ENCODE data around the gene PSMA2. TPM values are rescaled to one million over a fixed set of nuclear protein-coding genes. Genes with fewer than 3 reads are reported as not detected.
A peak's percentile ranks its signal among the peaks of the same experiment; 100 is the strongest.

The PSMA2 gene
- 10 to 100 TPM; 55.3 to 76.1 (median 68.9) TPM for total RNA-seq

DNA sequence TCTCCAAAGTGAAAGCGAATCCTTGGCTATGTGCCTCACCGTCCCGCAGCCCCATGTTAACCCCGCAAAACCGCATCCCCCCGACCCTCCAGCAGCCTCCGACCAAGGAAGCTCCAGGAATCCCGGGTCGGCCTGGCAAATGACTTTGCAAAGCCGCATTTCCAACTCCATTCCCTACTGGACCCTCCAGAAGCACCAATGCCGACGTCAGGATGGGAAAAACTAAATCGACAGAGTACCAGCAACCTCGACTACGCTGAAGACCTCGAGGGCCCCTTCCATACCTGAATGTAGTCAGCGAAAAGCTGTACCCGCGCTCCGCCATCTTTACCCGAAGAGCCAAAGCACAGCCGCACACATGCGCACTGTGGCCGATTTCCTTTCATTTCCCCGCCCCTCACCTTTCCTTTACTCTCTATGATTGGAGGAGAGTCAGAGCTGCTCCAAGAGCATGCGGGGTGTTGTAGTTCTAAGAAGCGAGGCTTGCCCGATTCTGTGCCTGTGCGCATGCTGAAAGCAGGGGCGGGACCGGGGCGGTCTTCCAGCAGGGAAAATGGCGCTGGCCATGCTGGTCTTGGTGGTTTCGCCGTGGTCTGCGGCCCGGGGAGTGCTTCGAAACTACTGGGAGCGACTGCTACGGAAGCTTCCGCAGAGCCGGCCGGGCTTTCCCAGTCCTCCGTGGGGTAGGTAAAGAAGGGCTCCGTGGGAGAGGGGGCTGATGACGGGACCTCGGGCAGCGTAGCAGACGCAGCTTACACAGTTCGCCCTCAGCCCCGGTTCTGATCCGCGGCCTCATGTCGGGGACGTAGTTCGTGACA is at the start of gene PSMA2, which contains the start of gene MRPL32:
Gene PSMA2, minus strand, starts transcription at position 341 of the 818 bp plus-strand sequence. Its CDS starts 16 bp downstream, at position 325.
Gene MRPL32, plus strand, starts transcription at position 543 of the 818 bp plus-strand sequence. Its CDS starts 11 bp downstream, at position 554.
- no peak for TF ChIP-seq CTCF (IDR thresholded peaks at IDR 0.05)
- DNase-seq (ENCODE audit: low spot score) (peak; percentile 83), ATAC-seq (ENCODE audit: low FRiP score) (peak; percentile 96)

DNA sequence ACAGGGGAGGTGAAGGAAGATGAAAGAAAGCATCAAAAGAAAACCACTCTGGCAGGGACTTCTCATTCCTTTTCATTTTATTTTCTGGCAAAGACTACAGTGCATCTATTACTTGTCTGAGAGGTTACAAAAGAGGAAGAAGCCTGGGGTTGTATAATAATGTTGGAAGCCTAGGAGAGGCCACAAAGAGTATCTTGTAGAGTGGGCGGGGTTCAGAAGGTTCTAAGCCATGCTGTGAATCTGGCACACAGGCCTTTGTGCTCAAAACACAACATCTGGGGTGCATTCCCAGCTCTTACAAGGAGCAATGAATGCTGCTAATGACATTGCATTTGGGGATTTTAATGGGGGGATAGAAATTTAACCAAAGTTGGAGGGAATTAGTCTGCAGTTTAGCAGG is 49.6 kb upstream of the PSMA2 start:
- TF ChIP-seq CTCF (IDR thresholded peaks at IDR 0.05): no peak
- no peak for ATAC-seq (ENCODE audit: low FRiP score)
- DNase-seq (ENCODE audit: low spot score): no peak

- DNase-seq (ENCODE audit: low spot score): no peak
- no peak for TF ChIP-seq CTCF (IDR thresholded peaks at IDR 0.05)
- ATAC-seq (ENCODE audit: low FRiP score): no peak
These were observed 48.5 kb upstream of the PSMA2 start for GRCh38 chr7:42980514-42980913.

DNA sequence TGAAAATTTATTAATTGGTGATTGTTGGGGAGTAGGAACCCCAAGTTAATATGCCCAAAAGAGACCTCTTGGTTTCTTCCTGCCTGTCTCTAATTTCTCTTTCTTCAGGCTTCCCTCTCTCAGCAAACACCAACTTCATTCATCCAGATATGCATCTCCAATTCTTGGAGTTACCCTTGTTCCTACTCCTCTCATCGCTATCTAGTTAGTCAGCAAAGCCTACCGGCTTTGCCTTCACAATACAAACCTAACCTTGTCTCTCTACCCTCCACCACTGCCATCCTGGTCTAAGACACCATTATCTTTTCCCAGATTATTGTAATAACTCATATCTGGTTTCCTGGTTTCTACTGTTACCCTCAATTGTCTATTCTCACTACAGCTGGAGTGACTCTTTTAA is 48.1 kb upstream of the PSMA2 start:
- ATAC-seq (ENCODE audit: low FRiP score) (no peak), DNase-seq (ENCODE audit: low spot score) (no peak)
- TF ChIP-seq CTCF (IDR thresholded peaks at IDR 0.05): no peak

DNA sequence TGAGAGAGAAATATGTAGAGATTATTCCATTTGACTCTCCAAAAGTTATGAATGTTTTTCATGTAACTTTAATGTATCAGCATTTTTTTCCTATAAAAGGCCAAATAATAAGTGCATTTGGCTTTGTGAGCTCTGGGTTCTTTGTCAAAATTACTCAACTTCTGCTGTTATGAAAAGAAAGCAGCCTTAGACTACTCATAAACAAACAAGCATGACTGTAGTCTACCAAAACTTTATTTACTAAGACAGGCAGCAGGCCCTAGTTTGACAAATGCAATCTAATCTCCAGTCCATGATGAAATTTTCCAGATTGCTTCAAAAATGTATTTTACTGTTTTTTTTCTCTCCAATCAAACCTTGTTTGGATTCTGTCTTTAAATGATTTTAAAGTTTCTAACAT is 46.5 kb upstream of the PSMA2 start:
- DNase-seq (ENCODE audit: low spot score): no peak
- ATAC-seq (ENCODE audit: low FRiP score): peak; percentile 82
- no peak for TF ChIP-seq CTCF (IDR thresholded peaks at IDR 0.05)

DNA sequence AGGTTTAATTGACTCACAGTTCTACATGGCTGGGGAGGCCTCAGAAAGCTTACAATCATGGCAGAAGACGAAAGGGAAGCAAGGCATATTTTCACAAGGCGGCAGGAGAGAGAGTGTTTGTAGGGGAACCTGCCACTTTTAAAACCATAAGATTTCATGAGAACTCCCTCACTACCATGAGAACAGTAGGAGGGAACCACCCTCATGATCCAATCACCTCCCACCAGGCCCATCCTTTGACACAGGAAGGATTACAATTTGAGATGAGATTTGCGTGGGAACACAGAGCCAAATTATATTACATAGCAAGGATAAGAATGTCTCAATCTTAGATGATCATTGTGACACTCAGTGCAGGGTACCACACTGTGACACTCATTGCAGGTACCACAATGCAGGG is 44.4 kb upstream of the PSMA2 start:
- TF ChIP-seq CTCF (IDR thresholded peaks at IDR 0.05): no peak
- DNase-seq (ENCODE audit: low spot score): no peak
- no peak for ATAC-seq (ENCODE audit: low FRiP score)

Measured in omental fat pad (tissue), 4 donors.